Measurements from ENCODE around the gene BTF3. TPM values are rescaled to one million over a fixed set of nuclear protein-coding genes. Genes with fewer than 3 reads are reported as not detected.
"Not testable (repeated sequence)": the region's sequence is repeated elsewhere in the genome, so short reads cannot be mapped to it uniquely, and the experiment has no call there.

The BTF3 gene
- total RNA-seq, 1 experiment from 2014 or later, result 309 TPM

DNA sequence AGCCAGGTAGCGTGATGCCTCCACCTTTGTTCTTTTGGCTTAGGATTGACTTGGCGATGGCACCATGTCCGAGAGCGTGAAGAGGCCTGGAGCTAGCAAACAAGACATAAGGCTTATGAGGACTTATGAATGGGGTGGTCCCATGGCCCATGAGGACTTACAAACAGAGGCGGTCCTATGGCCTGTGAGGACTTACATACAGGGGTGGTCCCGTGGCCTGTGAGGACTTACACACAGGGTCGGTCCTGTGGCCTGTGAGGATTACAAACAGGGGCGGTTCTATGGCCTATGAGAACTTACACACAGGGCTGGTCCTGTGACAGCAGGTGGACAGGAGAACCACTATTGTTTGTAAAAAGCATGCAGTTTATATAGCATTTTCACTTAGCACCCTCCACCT lies 28.4 kb upstream of the BTF3 start:
- Histone ChIP-seq H3K36me3 (no peaks in the 10 kb centered on the region), H3K27me3 (replicated peaks) (no peaks in the 10 kb centered on the region), H3K4me3 (no peak overlapping the region), H3K9me3 (replicated peaks) (no peaks in the 10 kb centered on the region), H3K27ac (no peak overlapping the region), H3K4me1 (replicated peaks) (no peaks in the 10 kb centered on the region)
- no peak for DNase-seq (ENCODE audit: low read depth in 1 of 2, low spot score in 2 of 2)

DNA sequence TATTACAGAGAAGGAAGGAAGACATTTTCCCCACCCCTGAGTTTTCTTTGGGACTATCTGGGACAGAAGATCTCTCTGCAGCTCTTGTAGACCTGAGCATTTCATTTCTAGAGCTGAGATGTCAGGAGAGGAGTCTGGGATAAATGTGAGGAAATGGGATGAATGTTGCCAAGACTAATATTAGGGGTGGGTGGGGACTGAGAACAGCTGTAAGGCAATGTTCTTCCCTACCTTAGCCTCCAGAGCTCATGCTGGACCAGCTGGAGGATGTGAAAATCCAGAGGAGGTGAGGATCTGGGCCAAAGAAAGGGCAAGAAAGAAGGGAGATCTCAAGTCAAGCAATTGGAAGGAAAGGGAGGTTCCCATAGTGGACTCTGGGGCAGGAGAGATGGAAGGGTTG lies 26.6 kb upstream of the BTF3 start:
- Histone ChIP-seq H3K4me1 (replicated peaks) (no peaks in the 10 kb centered on the region), H3K27me3 (replicated peaks) (no peaks in the 10 kb centered on the region), H3K36me3 (no peaks in the 10 kb centered on the region), H3K4me3 (no peak overlapping the region), H3K9me3 (replicated peaks) (no peaks in the 10 kb centered on the region), H3K27ac (no peak overlapping the region)
- no peak for DNase-seq (ENCODE audit: low read depth in 1 of 2, low spot score in 2 of 2)

DNA sequence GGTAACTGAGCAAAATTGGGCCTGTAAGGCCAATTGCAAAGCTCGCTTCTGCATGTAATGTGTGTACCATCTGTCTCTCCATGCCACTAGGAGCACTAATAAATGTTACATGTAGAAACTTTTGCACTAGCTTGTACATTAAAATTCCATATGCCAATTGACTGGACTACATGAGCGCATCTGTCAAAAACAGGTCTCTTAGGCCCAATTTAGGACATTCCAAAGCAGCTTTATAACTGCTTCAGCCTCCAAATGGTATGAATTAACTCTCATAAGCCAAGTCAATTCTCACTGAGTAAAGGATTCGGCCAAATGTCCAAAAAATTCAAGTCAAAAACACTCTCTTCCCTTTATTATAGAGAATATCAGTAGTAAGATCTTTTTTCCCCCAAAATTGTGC lies 26.1 kb upstream of the BTF3 start:
- Histone ChIP-seq H3K36me3 (no peaks in the 10 kb centered on the region), H3K9me3 (replicated peaks) (no peaks in the 10 kb centered on the region), H3K4me1 (replicated peaks) (no peaks in the 10 kb centered on the region), H3K27ac (no peak overlapping the region), H3K4me3 (no peak overlapping the region), H3K27me3 (replicated peaks) (no peaks in the 10 kb centered on the region)
- DNase-seq (ENCODE audit: low read depth in 1 of 2, low spot score in 2 of 2), result no peak

DNA sequence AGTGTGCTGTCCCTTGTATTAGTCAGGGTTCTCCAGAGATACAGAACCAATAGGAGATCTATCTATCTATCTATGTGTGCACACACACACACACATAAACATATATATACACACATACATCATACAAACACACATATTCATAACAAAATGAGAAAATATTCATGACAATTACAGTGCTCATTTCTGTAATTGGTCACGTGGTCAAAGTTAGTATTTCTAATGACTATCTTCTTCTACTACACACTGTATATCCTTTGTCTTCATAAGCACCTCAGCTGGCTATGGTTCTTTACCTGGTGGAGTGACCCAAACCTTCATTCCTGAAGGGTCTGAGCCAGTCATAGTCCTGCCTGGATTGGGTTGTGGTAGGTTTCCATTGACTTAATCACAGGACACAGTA lies 17.7 kb upstream of the BTF3 start:
- Histone ChIP-seq H3K9me3 (replicated peaks) (no peaks in the 10 kb centered on the region), H3K27ac (no peak overlapping the region), H3K27me3 (replicated peaks) (no peaks in the 10 kb centered on the region), H3K36me3 (no peaks in the 10 kb centered on the region), H3K4me3 (no peak overlapping the region), H3K4me1 (replicated peaks) (no peaks in the 10 kb centered on the region)
- DNase-seq (ENCODE audit: low read depth in 1 of 2, low spot score in 2 of 2), result no peak

DNA sequence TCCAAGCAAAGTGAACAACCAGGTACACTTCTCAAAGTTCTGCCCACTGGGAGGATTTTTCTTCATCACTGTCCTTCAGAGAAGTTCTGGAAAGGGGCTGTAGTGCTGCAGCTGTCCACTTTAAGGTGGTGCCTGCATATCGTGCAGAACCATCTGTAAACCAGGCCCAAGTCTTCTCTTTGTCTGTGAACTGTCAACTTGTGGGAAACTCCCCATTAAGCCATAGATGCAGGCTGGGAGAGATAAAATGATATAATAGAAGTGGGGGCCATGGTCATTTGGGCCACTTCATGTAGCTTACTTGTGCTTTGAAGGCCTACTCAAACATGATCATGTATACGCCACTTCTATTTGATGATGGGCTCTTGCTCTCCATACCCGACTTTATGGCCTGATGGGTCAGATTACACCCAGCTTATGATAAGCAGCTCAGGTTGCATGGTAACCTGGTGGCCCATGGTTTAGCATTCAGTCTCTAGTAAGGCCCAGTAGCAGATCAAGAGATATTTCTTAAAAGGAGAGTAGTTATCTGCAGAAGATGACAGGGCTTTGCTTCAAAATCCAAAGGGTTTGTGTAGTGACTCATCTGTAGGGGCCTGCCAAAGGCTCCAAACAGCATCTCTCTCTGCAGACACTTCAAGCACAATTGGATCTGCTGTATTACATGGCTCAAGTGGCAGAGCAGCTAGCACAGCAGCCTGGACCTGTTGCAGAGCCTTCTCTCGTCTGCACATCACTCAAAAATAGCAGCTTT lies 15.7 kb upstream of the BTF3 start:
- Histone ChIP-seq H3K4me1 (replicated peaks) (no peaks in the 10 kb centered on the region), H3K9me3 (replicated peaks) (no peaks in the 10 kb centered on the region), H3K4me3 (no peak overlapping the region), H3K36me3 (no peaks in the 10 kb centered on the region), H3K27ac (no peak overlapping the region), H3K27me3 (replicated peaks) (no peaks in the 10 kb centered on the region)
- DNase-seq (ENCODE audit: low read depth in 1 of 2, low spot score in 2 of 2), result no peak

DNA sequence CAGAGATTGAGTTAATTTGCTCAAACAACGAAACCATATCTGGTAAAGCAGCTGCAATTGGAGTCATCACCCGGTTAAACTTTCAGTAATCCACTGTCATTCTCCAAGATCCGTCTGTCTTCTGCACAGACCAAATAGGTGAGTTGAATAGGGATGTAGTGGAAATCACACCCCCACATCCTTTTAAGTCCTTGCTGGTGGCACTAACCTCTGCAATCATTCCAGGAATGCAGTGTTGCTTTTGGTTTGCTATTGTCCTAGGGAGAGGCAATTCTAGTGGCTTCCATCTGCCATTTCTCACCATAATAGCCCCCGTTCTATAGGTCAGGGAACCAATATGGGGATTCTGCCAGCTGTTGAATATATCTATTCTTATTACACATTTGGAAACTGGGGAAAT lies 14.6 kb upstream of the BTF3 start:
- no peak overlapping the region for H3K4me3 ChIP-seq
- H3K9me3 ChIP-seq (replicated peaks), result no peaks in the 10 kb centered on the region
- H3K27ac ChIP-seq, result no peak overlapping the region
- H3K27me3 ChIP-seq (replicated peaks), result no peaks in the 10 kb centered on the region
- no peaks in the 10 kb centered on the region for H3K36me3 ChIP-seq
- no peaks in the 10 kb centered on the region for H3K4me1 ChIP-seq (replicated peaks)
- DNase-seq (ENCODE audit: low read depth in 1 of 2, low spot score in 2 of 2), result no peak

DNA sequence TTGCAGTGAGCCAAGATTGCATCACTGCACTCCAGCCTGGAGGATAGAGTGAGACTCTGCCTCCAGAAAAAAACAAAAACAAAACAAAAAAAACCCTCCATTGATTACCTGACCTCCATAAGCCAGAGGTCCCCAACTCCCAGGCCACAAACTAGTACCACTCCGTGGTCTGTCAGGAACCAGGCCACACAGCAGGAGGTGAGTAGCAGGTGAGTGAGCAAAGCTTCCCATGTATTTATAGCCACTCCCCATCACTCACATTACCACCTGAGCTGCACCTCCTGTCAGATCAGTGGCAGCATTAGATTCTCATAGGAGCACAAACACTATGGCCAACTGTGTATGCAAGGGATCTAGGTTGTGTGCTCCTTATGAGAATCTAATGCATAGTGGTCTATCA lies 13.7 kb upstream of the BTF3 start:
- no peaks in the 10 kb centered on the region for H3K4me1 ChIP-seq (replicated peaks)
- H3K27me3 ChIP-seq (replicated peaks), result no peaks in the 10 kb centered on the region
- H3K36me3 ChIP-seq, result no peaks in the 10 kb centered on the region
- H3K27ac ChIP-seq, result no peak overlapping the region
- no peak for DNase-seq (ENCODE audit: low read depth in 1 of 2, low spot score in 2 of 2)
- no peaks in the 10 kb centered on the region for H3K9me3 ChIP-seq (replicated peaks)
- no peak overlapping the region for H3K4me3 ChIP-seq

DNA sequence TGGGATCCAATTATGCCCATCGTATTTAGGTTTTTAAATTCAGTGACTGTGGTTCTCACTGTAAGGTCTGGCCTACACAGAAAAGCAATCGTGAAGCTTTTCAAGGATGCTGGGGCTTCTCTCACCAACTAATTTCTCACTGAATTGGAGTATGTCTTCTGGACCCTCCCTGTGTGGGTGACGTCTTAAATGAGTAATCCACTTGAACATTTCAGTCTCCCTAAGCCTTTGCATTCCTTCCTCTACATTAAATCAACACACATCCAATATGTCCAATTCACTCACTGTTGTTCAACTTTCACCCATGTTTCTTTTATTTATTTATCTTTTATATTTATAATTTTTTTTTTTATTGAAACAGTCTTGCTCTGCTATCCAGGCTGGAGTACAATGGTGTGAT lies 12.5 kb upstream of the BTF3 start:
- no peaks in the 10 kb centered on the region for H3K36me3 ChIP-seq
- H3K27ac ChIP-seq, result no peak overlapping the region
- H3K27me3 ChIP-seq (replicated peaks), result no peaks in the 10 kb centered on the region
- no peaks in the 10 kb centered on the region for H3K9me3 ChIP-seq (replicated peaks)
- H3K4me3 ChIP-seq, result no peak overlapping the region
- H3K4me1 ChIP-seq (replicated peaks), result no peaks in the 10 kb centered on the region
- no peak for DNase-seq (ENCODE audit: low read depth in 1 of 2, low spot score in 2 of 2)

DNA sequence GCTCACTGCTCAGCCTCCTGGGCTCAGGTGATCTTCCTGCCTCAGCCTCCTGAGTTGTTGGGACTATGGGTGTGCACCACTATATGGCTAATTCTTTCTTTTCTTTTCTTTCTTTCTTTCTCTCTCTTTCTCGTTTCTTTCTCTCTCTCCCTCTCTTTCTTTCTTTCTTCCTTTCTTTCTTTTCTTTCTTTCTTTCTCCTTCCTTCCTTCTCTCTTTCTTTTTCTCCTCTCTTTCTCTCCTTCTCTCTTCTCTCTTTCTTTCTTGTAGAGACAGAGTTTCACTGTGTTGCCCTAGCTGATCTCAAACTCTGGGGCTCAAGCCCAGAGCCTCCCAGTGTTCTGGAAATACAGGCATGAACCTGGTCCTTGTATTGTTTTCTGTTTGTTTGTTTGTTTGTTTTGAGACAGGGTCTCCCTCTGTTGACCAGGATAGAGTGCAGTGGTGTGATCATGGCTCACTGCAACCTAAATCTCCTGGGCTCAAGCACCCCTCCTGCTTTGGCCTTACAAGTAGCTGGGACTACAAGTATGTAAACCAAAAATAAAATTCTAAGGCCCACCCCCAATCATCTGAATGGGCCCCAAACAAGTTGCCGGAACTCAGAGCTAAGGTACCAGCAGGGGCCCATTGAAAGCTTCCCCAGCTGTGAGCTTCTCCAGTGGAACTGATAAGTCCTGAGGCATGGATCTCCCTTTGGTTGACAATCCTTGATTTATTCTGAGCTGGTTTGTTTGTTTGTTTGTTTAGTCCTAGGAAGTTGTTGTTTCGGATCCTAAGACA lies 11.9 kb upstream of the BTF3 start:
- DNase-seq (ENCODE audit: low read depth in 1 of 2, low spot score in 2 of 2), result no peak
- no peaks in the 10 kb centered on the region for H3K4me1 ChIP-seq (replicated peaks)
- H3K27me3 ChIP-seq (replicated peaks), result no peaks in the 10 kb centered on the region
- H3K36me3 ChIP-seq, result no peaks in the 10 kb centered on the region
- H3K27ac ChIP-seq, result no peak overlapping the region
- no peaks in the 10 kb centered on the region for H3K9me3 ChIP-seq (replicated peaks)
- no peak overlapping the region for H3K4me3 ChIP-seq

DNA sequence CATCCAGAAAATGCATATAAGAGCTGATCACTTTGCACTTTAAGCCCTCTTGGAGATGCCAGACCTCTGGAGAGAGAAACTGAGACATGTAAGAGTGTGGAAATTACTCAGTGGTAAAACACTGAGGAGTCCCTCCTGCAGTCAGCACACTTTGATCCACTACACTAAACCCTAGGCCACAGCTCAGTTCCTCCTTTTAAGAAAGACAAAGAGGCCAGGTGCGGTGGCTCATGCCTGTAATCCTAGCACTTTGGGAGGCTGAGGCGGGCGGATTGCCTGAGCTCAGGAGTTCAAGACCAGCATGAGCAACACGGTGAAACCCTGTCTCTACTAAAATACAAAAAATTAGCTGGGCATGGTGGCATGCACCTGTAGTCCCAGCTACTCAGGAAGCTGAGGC lies 11.0 kb upstream of the BTF3 start:
- H3K36me3 ChIP-seq; DNase-seq (ENCODE audit: low read depth in 1 of 2, low spot score in 2 of 2); H3K4me3 ChIP-seq; H3K27ac ChIP-seq; H3K4me1 ChIP-seq (replicated peaks); H3K9me3 ChIP-seq (replicated peaks); H3K27me3 ChIP-seq (replicated peaks): not testable (repeated sequence)

DNA sequence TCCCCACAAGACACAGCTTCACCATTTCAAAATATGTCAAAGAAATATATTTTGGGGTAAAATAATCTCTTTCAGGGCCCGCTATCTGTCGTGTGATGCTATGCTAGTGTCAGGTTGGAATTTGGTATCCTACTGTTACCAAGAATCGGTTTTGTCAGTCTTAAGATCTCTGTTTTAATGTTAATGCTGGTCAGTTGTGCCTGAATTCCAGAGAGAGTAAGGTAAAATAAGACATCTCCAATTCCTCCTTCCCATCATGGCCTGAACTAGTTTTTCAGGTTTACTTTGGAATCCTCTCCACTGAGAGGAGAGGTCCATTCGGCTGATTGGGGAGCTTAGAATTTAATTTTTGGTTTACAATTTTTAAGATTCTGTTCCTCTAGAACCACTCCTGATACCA lies 10.4 kb upstream of the BTF3 start:
- Histone ChIP-seq H3K9me3 (replicated peaks) (no peaks in the 10 kb centered on the region), H3K36me3 (no peaks in the 10 kb centered on the region), H3K27ac (no peak overlapping the region), H3K27me3 (replicated peaks) (no peaks in the 10 kb centered on the region), H3K4me3 (no peak overlapping the region), H3K4me1 (replicated peaks) (no peaks in the 10 kb centered on the region)
- no peak for DNase-seq (ENCODE audit: low read depth in 1 of 2, low spot score in 2 of 2)

DNA sequence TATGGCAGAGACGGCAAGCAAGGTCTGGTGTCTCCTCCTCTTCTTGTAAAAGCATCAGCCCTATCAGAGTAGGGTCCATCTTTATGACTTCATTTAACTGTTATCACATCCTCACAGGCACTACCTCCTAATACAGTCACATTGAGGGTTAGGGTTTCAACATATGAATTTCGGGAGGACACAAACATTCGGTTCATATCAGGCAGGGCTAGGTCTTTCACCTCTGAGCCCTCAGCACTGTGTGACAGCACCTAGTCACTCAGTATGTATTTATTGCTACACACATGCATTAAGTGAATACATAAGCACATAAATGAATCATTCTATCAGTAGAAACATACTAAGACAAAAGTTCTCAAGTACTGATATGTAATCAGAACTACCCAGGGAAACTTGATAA lies 9.4 kb upstream of the BTF3 start:
- no peaks in the 10 kb centered on the region for H3K4me1 ChIP-seq (replicated peaks)
- DNase-seq (ENCODE audit: low read depth in 1 of 2, low spot score in 2 of 2), result no peak
- H3K4me3 ChIP-seq, result no peak overlapping the region
- no peak overlapping the region for H3K27ac ChIP-seq
- no peaks in the 10 kb centered on the region for H3K36me3 ChIP-seq
- no peaks in the 10 kb centered on the region for H3K27me3 ChIP-seq (replicated peaks)
- H3K9me3 ChIP-seq (replicated peaks), result no peaks in the 10 kb centered on the region

DNA sequence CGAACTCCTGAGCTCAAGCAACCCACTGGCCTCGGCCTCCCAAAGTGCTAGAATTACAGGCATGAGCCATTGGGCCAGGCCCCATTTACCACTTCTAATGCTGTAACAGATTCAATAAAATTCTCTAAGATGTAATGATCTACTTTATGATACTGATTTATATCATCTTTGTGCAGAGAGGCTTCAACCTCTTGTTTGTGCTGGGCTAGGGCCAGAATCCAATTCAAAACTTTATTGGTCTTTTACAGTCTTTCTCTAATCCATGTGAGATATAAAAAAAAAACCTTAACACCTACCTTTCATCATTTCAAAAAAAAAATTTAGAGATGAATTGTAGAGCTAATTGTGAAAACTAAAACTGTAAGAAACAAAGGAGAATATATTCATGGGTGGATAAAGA lies 8.2 kb upstream of the BTF3 start:
- no peak overlapping the region for H3K27ac ChIP-seq
- no peaks in the 10 kb centered on the region for H3K4me1 ChIP-seq (replicated peaks)
- no peak for DNase-seq (ENCODE audit: low read depth in 1 of 2, low spot score in 2 of 2)
- H3K36me3 ChIP-seq, result no peaks in the 10 kb centered on the region
- H3K27me3 ChIP-seq (replicated peaks), result no peaks in the 10 kb centered on the region
- H3K9me3 ChIP-seq (replicated peaks), result no peaks in the 10 kb centered on the region
- H3K4me3 ChIP-seq, result no peak overlapping the region

DNA sequence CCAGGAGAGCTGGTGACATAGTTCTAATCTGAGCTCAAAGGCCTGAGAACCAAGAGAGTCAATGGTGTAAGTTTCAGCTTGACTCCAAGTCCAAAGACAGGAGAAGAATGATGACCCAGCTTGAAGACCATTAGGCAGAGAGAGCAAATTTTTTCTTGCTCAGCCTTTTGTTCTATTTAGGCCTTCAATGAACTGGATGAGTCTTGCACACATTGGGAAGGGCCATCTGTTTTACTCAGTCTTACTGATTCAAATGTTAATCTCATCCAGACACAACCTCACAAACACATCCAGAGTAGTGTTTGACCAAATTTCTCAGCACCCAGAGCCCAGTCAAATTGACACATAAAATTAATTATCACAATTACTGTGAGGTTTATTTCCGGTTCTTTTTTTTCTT lies 7.1 kb upstream of the BTF3 start:
- Histone ChIP-seq H3K36me3 (no peaks in the 10 kb centered on the region), H3K27ac (no peak overlapping the region), H3K9me3 (replicated peaks) (no peaks in the 10 kb centered on the region), H3K4me3 (no peak overlapping the region), H3K4me1 (replicated peaks) (no peaks in the 10 kb centered on the region), H3K27me3 (replicated peaks) (no peaks in the 10 kb centered on the region)
- no peak for DNase-seq (ENCODE audit: low read depth in 1 of 2, low spot score in 2 of 2)
